K562 (cell line): Measurements from ENCODE around the gene LGALS9C.
"Not testable (repeated sequence)": the region's sequence is repeated elsewhere in the genome, so short reads cannot be mapped to it uniquely, and the experiment has no call there.

ENCODE experiments used
- FIP1L1 ChIP-seq: fragments of 200-400 bp; formaldehyde crosslinking; IDR thresholded peaks from 2 replicates; pipeline ENCODE4 v1.6.1; 2018; ENCODE audit warnings: mild to moderate bottlenecking, low read depth, low read length; ENCODE audit not compliant: poor library complexity, severe bottlenecking
- HDAC2 ChIP-seq: fragments of 450-650 bp; IDR thresholded peaks from 2 replicates; pipeline ENCODE4 v1.6.1; 2016; ENCODE audit warnings: mild to moderate bottlenecking
- HDAC3 ChIP-seq: fragments of 450-650 bp; IDR thresholded peaks from 2 replicates; pipeline ENCODE4 v1.6.1; 2018; ENCODE audit warnings: borderline replicate concordance, mild to moderate bottlenecking, moderate library complexity; ENCODE audit not compliant: partially characterized antibody
- ZNF165 ChIP-seq: fragments of 250-450 bp; sonication (Bioruptor Pico); IDR thresholded peaks from 2 replicates; pipeline ENCODE4 v1.4.0; 2020; ENCODE audit warnings: borderline replicate concordance
- ZNF431 ChIP-seq: sonication (generic); formaldehyde crosslinking; IDR thresholded peaks from 2 replicates; pipeline ENCODE4 v1.8.0; 2022; ENCODE audit warnings: mild to moderate bottlenecking, missing genetic modification reagents
- TF ChIP-seq, protein P1 (sequence below): sonication (generic); formaldehyde crosslinking; IDR thresholded peaks from 2 replicates; pipeline ENCODE4 v1.8.1; 2023; ENCODE audit warnings: mild to moderate bottlenecking, missing genetic modification reagents, moderate library complexity
- TF ChIP-seq, protein P2 (sequence below): fragments of 250-450 bp; sonication (Bioruptor Pico); IDR thresholded peaks from 2 replicates; pipeline ENCODE4 v1.4.0; 2020; ENCODE audit warnings: mild to moderate bottlenecking, moderate library complexity
- TF ChIP-seq, protein P3 (sequence below), 3 experiments: IDR thresholded peaks in 2 of 3; conservative IDR thresholded peaks in 1 of 3; 2 replicates each; pipeline ENCODE4 v1.5.1; 2011 to 2012; ENCODE audit warnings: low read length in 3 of 3, mild to moderate bottlenecking in 3 of 3, control low read depth in 2 of 3, improper control_type of control experiment in 1 of 3, inconsistent platforms in 1 of 3, low read depth in 1 of 3, mixed read lengths in 1 of 3, moderate library complexity in 1 of 3; ENCODE audit not compliant: insufficient read depth in 2 of 3

DNA sequence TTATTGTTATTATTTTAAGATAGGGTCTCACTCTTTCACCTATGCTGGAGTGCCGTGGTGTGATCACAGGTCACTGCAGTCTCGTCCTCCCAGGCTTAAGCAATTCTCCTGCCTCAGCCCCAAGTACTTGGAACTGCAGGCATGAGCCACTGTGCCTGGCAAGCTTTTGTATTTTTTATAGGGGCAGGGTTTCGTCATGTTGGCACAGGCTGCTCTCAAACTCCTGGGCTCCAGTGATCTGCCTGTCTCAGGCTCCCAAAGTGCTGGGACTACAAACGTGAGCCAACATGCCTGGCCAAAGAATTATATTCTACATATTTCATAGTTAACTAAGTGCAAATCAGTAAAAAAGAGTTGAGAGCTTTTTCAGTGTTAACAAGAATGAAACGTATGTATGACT is 65.6 kb downstream of the LGALS9C start:
- TF ChIP-seq, protein P1, sequence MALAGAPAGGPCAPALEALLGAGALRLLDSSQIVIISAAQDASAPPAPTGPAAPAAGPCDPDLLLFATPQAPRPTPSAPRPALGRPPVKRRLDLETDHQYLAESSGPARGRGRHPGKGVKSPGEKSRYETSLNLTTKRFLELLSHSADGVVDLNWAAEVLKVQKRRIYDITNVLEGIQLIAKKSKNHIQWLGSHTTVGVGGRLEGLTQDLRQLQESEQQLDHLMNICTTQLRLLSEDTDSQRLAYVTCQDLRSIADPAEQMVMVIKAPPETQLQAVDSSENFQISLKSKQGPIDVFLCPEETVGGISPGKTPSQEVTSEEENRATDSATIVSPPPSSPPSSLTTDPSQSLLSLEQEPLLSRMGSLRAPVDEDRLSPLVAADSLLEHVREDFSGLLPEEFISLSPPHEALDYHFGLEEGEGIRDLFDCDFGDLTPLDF (CRISPR knock-in tag): not testable (repeated sequence)
- TF ChIP-seq HDAC3; ZNF431 (CRISPR knock-in tag); ZNF165 (CRISPR knock-in tag); HDAC2; FIP1L1: not testable (repeated sequence)
- TF ChIP-seq, protein P2, sequence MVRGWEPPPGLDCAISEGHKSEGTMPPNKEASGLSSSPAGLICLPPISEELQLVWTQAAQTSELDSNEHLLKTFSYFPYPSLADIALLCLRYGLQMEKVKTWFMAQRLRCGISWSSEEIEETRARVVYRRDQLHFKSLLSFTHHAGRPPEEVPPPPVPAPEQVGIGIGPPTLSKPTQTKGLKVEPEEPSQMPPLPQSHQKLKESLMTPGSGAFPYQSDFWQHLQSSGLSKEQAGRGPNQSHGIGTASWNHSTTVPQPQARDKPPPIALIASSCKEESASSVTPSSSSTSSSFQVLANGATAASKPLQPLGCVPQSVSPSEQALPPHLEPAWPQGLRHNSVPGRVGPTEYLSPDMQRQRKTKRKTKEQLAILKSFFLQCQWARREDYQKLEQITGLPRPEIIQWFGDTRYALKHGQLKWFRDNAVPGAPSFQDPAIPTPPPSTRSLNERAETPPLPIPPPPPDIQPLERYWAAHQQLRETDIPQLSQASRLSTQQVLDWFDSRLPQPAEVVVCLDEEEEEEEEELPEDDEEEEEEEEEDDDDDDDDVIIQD (CRISPR knock-in tag): not testable (repeated sequence)
- TF ChIP-seq, protein P3, sequence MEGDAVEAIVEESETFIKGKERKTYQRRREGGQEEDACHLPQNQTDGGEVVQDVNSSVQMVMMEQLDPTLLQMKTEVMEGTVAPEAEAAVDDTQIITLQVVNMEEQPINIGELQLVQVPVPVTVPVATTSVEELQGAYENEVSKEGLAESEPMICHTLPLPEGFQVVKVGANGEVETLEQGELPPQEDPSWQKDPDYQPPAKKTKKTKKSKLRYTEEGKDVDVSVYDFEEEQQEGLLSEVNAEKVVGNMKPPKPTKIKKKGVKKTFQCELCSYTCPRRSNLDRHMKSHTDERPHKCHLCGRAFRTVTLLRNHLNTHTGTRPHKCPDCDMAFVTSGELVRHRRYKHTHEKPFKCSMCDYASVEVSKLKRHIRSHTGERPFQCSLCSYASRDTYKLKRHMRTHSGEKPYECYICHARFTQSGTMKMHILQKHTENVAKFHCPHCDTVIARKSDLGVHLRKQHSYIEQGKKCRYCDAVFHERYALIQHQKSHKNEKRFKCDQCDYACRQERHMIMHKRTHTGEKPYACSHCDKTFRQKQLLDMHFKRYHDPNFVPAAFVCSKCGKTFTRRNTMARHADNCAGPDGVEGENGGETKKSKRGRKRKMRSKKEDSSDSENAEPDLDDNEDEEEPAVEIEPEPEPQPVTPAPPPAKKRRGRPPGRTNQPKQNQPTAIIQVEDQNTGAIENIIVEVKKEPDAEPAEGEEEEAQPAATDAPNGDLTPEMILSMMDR (IDR thresholded peaks at IDR 0.05 in 2 of 3, conservative IDR thresholded peaks at IDR 0.05 in 1 of 3; ENCODE audit: insufficient read depth in 2 of 3, low read depth in 1 of 3, low read length in 3 of 3): not testable (repeated sequence)
